Gastrocnemius medialis (tissue), 4 donors: Measurements from ENCODE around the gene S100A11.

Experiments
- CTCF ChIP-seq, 5 experiments: fragments of 450-650 bp in 3 of 5; fragments of 200-600 bp in 2 of 5; sonication (generic) in 2 of 5; IDR thresholded peaks in 4 of 5; conservative IDR thresholded peaks in 1 of 5; 1 replicate in 4 of 5; 2 replicates in 1 of 5; pipeline ENCODE4 v1.5.1; 2016 to 2019; ENCODE audit warnings: antibody characterized with exemption in 5 of 5, mild to moderate bottlenecking in 3 of 5, moderate library complexity in 3 of 5
- POLR2A ChIP-seq, 2 donors: fragments of 450-650 bp; IDR thresholded peaks; one replicate each; pipeline ENCODE4 v1.6.1; 2017; ENCODE audit warnings: antibody characterized with exemption in 2 of 2, mild to moderate bottlenecking in 2 of 2, moderate library complexity in 2 of 2

- TF ChIP-seq CTCF (IDR thresholded peaks at IDR 0.05 in 4 of 5, conservative IDR thresholded peaks at IDR 0.05 in 1 of 5) (no peak), POLR2A (IDR thresholded peaks at IDR 0.05) (no peak)
Observed at GRCh38 chr1:152061952-152062351, 25.1 kb upstream of the S100A11 start.
